ENCODE data around the gene TRIB2. TPM values are rescaled to one million over a fixed set of nuclear protein-coding genes. Genes with fewer than 3 reads are reported as not detected.

Gene TRIB2
- total RNA-seq, 2 experiments from 2014 or later = 9.2 to 11.0 TPM

DNA sequence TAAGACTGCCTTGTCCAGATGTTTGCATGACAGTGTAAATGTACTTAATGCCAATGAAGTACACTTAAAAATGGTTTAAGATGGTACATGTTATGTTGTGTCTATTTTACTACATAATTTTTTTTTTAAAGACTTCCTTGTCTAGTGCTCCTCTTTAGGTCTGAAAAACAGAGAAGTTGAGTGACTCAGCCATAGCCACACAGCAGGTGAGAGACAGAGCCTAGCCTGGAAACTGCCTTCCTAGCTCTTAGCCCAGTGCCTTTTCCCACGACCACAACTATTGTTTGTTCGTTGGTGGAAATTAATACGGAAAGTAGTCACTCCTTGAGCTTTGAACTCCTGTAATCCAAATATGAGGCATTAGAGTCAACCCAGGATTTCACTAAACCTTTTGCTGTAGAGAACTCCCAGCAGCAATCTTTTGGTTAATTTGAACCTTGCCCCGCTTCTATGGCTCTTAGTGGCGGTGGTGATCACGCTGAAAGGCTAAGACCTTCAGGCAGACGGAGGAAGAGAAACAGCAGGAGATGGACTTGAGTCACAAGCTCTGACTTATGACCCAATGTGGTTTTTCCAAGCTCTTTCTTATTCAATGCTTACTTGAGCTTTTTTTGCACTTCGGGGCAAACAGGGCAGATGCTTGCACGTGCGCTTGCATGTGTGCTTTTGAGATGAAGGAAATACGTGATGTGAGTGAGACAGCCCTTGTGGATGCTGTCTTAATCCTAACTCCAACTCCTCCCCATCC lies 21.2 kb downstream of the TRIB2 start:
- Mint-ChIP-seq H3K4me3 (no peak overlapping the region), H3K36me3 (ENCODE audit: low read depth) (peaks cover 14% of the 10 kb centered on the region), H3K9me3 (no peaks in the 10 kb centered on the region), H3K27me3 (no peaks in the 10 kb centered on the region), H3K27ac (no peak overlapping the region), H3K4me1 (ENCODE audit: low read depth) (peaks cover 6% of the 10 kb centered on the region)
- TF ChIP-seq, protein P1, sequence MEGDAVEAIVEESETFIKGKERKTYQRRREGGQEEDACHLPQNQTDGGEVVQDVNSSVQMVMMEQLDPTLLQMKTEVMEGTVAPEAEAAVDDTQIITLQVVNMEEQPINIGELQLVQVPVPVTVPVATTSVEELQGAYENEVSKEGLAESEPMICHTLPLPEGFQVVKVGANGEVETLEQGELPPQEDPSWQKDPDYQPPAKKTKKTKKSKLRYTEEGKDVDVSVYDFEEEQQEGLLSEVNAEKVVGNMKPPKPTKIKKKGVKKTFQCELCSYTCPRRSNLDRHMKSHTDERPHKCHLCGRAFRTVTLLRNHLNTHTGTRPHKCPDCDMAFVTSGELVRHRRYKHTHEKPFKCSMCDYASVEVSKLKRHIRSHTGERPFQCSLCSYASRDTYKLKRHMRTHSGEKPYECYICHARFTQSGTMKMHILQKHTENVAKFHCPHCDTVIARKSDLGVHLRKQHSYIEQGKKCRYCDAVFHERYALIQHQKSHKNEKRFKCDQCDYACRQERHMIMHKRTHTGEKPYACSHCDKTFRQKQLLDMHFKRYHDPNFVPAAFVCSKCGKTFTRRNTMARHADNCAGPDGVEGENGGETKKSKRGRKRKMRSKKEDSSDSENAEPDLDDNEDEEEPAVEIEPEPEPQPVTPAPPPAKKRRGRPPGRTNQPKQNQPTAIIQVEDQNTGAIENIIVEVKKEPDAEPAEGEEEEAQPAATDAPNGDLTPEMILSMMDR (IDR thresholded peaks at IDR 0.05) = no peak
- intact Hi-C loops (cut with micrococcal nuclease) = no loop called here
- ATAC-seq = no peak
- ChIA-PET CTCF (interaction anchor here (0.8 to 1.7 kb wide), 3 partner anchors 9 to 21 kb away, joined by 3 to 5 read pairs (median 4); partner anchors contain the start of gene TRIB2), POLR2A (no interaction called here)
- DNase-seq = no peak

DNA sequence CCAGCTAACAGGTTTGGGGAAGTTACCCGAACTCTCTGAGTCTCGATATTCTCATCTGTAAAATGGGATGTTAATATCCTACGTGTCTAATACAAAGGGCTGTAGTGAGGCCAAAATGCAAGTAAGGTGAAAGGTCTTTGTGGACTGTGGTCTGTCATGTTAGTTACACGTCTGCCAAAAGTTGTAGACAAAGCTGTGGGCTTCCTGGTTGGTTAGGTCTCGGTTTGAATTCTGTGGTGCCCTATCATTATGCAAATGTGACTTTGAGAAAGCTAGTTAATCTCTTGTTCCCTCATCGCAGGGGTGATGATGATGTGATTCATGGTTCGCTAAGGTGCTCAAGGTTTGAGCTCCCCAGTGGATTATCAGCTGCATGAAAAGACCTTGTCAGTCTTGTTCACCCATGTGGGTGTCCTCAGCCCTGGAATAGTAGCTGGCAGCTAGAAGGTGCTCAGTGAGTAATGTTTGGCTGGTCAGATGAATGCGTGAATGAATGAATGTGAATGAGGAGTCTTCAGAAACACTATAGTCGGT lies 23.1 kb downstream of the TRIB2 start:
- POLR2A ChIA-PET = interaction anchor here (0.7 kb wide), 1 partner anchor 11 kb away, joined by 3 read pairs; no protein-coding TSS in a partner anchor
- CTCF ChIA-PET = interaction anchor here (0.9 to 1.3 kb wide), 2 partner anchors 19 to 267 kb away, joined by 3 to 5 read pairs; no protein-coding TSS in a partner anchor

GRCh38 chr2:12741380-12741779 lies 24.6 kb downstream of the TRIB2 start:
- POLR2A ChIA-PET = interaction anchor here (0.8 to 1.0 kb wide), 2 partner anchors 9 to 12 kb away, joined by 3 read pairs; no protein-coding TSS in a partner anchor
- H3K4me1 Mint-ChIP-seq (ENCODE audit: low read depth) = no peaks in the 10 kb centered on the region
- H3K9me3 Mint-ChIP-seq = no peaks in the 10 kb centered on the region
- no peaks in the 10 kb centered on the region for H3K27me3 Mint-ChIP-seq
- intact Hi-C loops (cut with micrococcal nuclease) = no loop called here
- no peak overlapping the region for H3K27ac Mint-ChIP-seq
- H3K4me3 Mint-ChIP-seq = no peak overlapping the region
- no peak for ATAC-seq
- H3K36me3 Mint-ChIP-seq (ENCODE audit: low read depth) = peaks cover 14% of the 10 kb centered on the region
- DNase-seq = no peak
- TF ChIP-seq, protein P1 (IDR thresholded peaks at IDR 0.05) = no peak
- CTCF ChIA-PET = interaction anchor here (1.0 kb wide), 2 partner anchors 12 to 189 kb away, joined by 3 read pairs; no protein-coding TSS in a partner anchor

More for the DNA sequence above, 23.1 kb downstream of the TRIB2 start:
- Mint-ChIP-seq H3K36me3 (ENCODE audit: low read depth) (peaks cover 14% of the 10 kb centered on the region), H3K9me3 (no peaks in the 10 kb centered on the region), H3K4me1 (ENCODE audit: low read depth) (peaks cover 3% of the 10 kb centered on the region), H3K27me3 (no peaks in the 10 kb centered on the region), H3K4me3 (no peak overlapping the region), H3K27ac (no peak overlapping the region)
- intact Hi-C loops (cut with micrococcal nuclease) = no loop called here
- no peak for ATAC-seq
- TF ChIP-seq, protein P1 (IDR thresholded peaks at IDR 0.05) = no peak
- no peak for DNase-seq

- no peaks in the 10 kb centered on the region for H3K9me3 Mint-ChIP-seq
- no peak overlapping the region for H3K4me3 Mint-ChIP-seq
- POLR2A ChIA-PET = no interaction called here
- intact Hi-C loops (cut with micrococcal nuclease) = no loop called here
- no peaks in the 10 kb centered on the region for H3K4me1 Mint-ChIP-seq (ENCODE audit: low read depth)
- DNase-seq = no peak
- H3K27me3 Mint-ChIP-seq = no peaks in the 10 kb centered on the region
- ATAC-seq = no peak
- peaks cover 12% of the 10 kb centered on the region for H3K36me3 Mint-ChIP-seq (ENCODE audit: low read depth)
- no peak overlapping the region for H3K27ac Mint-ChIP-seq
- CTCF ChIA-PET = no interaction called here
- TF ChIP-seq, protein P1 (IDR thresholded peaks at IDR 0.05) = no peak
Observed at GRCh38 chr2:12742891-12743290, 26.2 kb downstream of the TRIB2 start.

Data from activated CD8-positive, alpha-beta T cell treated with anti-CD3 and anti-CD28 coated beads for 36 hours (primary cell).